Colonic mucosa (tissue), 4 donors: ENCODE results near the gene ARF3. TPM values are rescaled to one million over a fixed set of nuclear protein-coding genes. Genes with fewer than 3 reads are reported as not detected.

Experiments used
- DNase-seq: peaks from one replicate; pipeline ENCODE4 v3.0.0-alpha.2; 2020
- H3K27ac ChIP-seq: fragments of 200-600 bp; one replicate; pipeline ENCODE4 v1.8.0; 2021
- H3K27me3 ChIP-seq: fragments of 200-600 bp; one replicate; pipeline ENCODE4 v1.8.0; 2021
- H3K36me3 ChIP-seq: fragments of 200-600 bp; one replicate; pipeline ENCODE4 v1.8.0; 2021
- H3K4me1 ChIP-seq: fragments of 200-600 bp; one replicate; pipeline ENCODE4 v1.8.0; 2021; ENCODE audit warnings: mild to moderate bottlenecking
- H3K4me3 ChIP-seq: fragments of 200-600 bp; one replicate; pipeline ENCODE4 v1.8.0; 2021
- H3K9ac ChIP-seq, 2 donors: one replicate each; pipeline ENCODE4 v1.7.0; 2013; ENCODE audit warnings: control low read depth in 2 of 2, low read depth in 2 of 2, low read length in 2 of 2
- H3K9me3 ChIP-seq: fragments of 200-600 bp; one replicate; pipeline ENCODE4 v1.8.0; 2021
- CTCF ChIP-seq: fragments of 200-600 bp; IDR thresholded peaks from one replicate; pipeline ENCODE4 v1.8.0; 2022; ENCODE audit warnings: antibody characterized with exemption, mild to moderate bottlenecking
- intact Hi-C: fragments of 100-400 bp; cut with DNase I; formaldehyde crosslinking; loops from one replicate; pipeline ENCODE4 v1.14.1; 2022
- total RNA-seq, 2 donors: library from RNA; stranded (reverse); fragmentation: NEBNext Ultra II Directional in 1 of 2; extraction: Animal tissue kit (Norgen Biotek cat#: 25700) in 1 of 2; gene quantifications; one replicate each; pipeline ENCODE4 v1.2.1, GENCODE V29; 2021
- donor health status: healthy.
- donor health status: DM: no; HTN: no; CAD: no.
- donor health status: DM: no; HTN: no; CAD: no.

ARF3 gene
- total RNA-seq, 2 donors from 2014 or later = 255 to 261 TPM

- Histone ChIP-seq H3K9me3 (no peaks in the 10 kb centered on the region), H3K9ac (no peak overlapping the region), H3K4me3 (no peak overlapping the region), H3K4me1 (peaks cover 18% of the 10 kb centered on the region), H3K27me3 (peaks cover 45% of the 10 kb centered on the region), H3K36me3 (no peaks in the 10 kb centered on the region), H3K27ac (no peak overlapping the region)
- intact Hi-C loops = no loop called here
- no peak for TF ChIP-seq CTCF
- DNase-seq = no peak
Measured at GRCh38 chr12:48993787-48994186, 36.5 kb upstream of the ARF3 start.

GRCh38 chr12:48991247-48992050 lies 34.2 kb upstream of the ARF3 start:
- Histone ChIP-seq H3K36me3 (no peaks in the 10 kb centered on the region), H3K4me3 (no peak overlapping the region), H3K9me3 (no peaks in the 10 kb centered on the region), H3K9ac (no peak overlapping the region), H3K27me3 (peaks cover 29% of the 10 kb centered on the region), H3K27ac (no peak overlapping the region), H3K4me1 (no peaks in the 10 kb centered on the region)
- intact Hi-C loops = no loop called here
- no peak for TF ChIP-seq CTCF
- no peak for DNase-seq

- H3K4me1 ChIP-seq = no peaks in the 10 kb centered on the region
- no peaks in the 10 kb centered on the region for H3K36me3 ChIP-seq
- TF ChIP-seq CTCF = no peak
- no peak overlapping the region for H3K27ac ChIP-seq
- no peak overlapping the region for H3K4me3 ChIP-seq
- H3K9me3 ChIP-seq = no peaks in the 10 kb centered on the region
- DNase-seq = no peak
- no peak overlapping the region for H3K9ac ChIP-seq
- intact Hi-C loops = no loop called here
- peaks cover 31% of the 10 kb centered on the region for H3K27me3 ChIP-seq
Measured at GRCh38 chr12:48990552-48990951, 33.3 kb upstream of the ARF3 start.

- Histone ChIP-seq H3K36me3 (no peaks in the 10 kb centered on the region), H3K27ac (no peak overlapping the region), H3K9me3 (no peaks in the 10 kb centered on the region), H3K9ac (no peak overlapping the region), H3K4me3 (no peak overlapping the region), H3K4me1 (no peaks in the 10 kb centered on the region), H3K27me3 (peaks cover 13% of the 10 kb centered on the region)
- peak; percentile 84 for TF ChIP-seq CTCF
- intact Hi-C loops = loop anchor here (5.0 to 10.0 kb wide), 2 partner anchors 66 to 133 kb away; partner anchors contain the start of gene DDX23
- peak; percentile 76 for DNase-seq
Measured at GRCh38 chr12:48988030-48988649, 30.9 kb upstream of the ARF3 start.

- no peak overlapping the region for H3K4me3 ChIP-seq
- H3K36me3 ChIP-seq = no peaks in the 10 kb centered on the region
- H3K27me3 ChIP-seq = peaks cover 16% of the 10 kb centered on the region
- H3K4me1 ChIP-seq = no peaks in the 10 kb centered on the region
- no peak for DNase-seq
- intact Hi-C loops = loop anchor here (5.0 to 10.0 kb wide), 2 partner anchors 65 to 132 kb away; partner anchors contain the start of gene DDX23
- H3K9ac ChIP-seq = no peak overlapping the region
- TF ChIP-seq CTCF = no peak
- H3K27ac ChIP-seq = no peak overlapping the region
- no peaks in the 10 kb centered on the region for H3K9me3 ChIP-seq
Measured at GRCh38 chr12:48986720-48987291, 29.5 kb upstream of the ARF3 start.
